ENCODE data around the gene CDK4.

CDK4 gene

DNA sequence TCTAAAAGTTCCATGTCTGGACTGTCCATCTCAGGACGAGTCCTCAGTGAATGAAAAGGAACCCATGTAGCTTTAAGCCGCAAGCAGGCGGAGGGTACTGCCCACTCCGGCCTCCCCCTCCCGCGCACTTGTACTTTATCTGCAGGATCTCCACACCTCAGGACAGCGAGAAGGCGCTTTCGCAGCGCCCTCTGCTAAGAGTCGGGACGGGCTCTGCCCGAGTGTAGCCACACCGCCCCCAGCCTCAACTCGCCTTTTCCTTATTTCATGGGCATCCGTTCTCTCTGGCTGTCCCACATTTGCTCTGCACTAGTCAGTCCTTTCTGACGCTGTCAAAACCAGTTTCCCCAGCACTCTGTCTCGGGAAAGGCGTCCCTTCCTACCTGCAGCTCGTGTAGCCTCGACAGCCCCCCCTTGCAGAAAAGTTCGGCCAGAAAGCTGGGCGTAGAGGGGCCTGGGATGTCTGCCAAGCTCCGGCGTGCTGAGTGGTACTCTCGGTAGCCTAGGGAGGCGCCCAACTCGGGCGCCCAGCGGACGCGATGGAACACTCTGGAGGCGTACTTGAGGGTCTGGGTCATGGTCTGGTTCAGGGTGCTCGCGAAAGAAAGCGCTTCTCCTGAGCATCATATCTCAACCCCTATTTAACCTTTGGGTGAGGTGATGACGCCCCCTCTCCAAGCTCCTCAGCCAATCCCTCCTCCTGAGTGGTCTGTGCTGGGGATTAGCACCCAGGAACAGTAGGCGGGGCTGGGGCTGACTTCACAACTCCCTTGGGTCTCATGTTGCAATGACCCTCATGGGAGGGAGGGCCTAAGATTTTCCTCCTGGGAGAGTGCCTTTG, 14.6 kb upstream of the CDK4 start, which contains the start of gene CYP27B1:
TSS of gene CYP27B1 (minus strand) at position 615 of the 841 bp plus-strand sequence. CDS start at position 578, 37 bp downstream.
- peak; percentile 16 for FAIRE-seq
- TF ChIP-seq PAX5 (IDR thresholded peaks at IDR 0.05; ENCODE audit: insufficient read depth, low read length, severe bottlenecking) (no peak), POLR2A (IDR thresholded peaks at IDR 0.05; ENCODE audit: low read depth, low read length) (no peak), POLR2AphosphoS5 (IDR thresholded peaks at IDR 0.05; ENCODE audit: low read depth, low read length) (no peak), POU2F2 (IDR thresholded peaks at IDR 0.05; ENCODE audit: low read depth, low read length) (no peak), TAF1 (IDR thresholded peaks at IDR 0.05; ENCODE audit: low read depth, low read length) (no peak)
- no peak for DNase-seq (ENCODE audit: insufficient read length, low spot score)

DNA sequence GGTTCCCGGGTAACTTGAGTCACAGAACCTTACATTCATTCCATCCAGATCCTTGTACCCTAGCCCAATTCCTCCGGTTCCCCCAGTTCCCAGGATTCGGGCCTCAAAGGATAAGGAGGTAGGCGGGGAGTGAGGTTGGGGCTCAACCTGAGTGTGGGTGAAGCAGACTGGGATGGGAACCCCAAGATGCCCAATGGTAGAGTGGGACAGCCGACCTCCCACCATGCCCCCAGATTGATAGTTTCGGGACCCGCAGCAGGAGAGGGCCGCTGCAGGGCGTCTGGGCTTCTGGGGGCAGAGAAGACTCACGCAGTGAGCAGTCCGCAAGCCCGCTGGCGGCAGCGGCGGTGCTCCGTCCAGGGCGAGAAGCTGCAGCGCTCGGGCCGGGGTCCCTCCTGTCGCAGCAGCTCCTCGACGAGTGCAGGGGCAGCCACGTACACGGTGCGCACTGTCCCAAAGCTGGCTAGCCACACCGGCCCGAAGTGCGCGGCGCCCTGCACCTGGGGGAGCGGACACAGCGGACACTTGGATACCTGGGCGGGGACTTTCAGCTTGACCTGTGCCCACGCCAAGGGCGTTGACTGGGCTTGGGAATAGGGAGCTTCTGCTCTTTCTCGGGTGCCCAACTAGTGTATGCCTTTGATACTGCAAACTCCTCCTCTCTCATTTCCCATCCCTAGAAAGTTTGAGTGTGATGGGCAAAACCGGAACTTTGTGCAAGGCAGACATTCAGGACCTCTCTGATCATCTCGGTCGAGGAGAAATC, 13.8 kb upstream of the CDK4 start:
- TF ChIP-seq POLR2AphosphoS5 (IDR thresholded peaks at IDR 0.05; ENCODE audit: low read depth, low read length) = no peak
- TF ChIP-seq TAF1 (IDR thresholded peaks at IDR 0.05; ENCODE audit: low read depth, low read length) = no peak
- TF ChIP-seq PAX5 (IDR thresholded peaks at IDR 0.05; ENCODE audit: insufficient read depth, low read length, severe bottlenecking) = no peak
- TF ChIP-seq SPI1 (IDR thresholded peaks at IDR 0.05; ENCODE audit: low read depth, low read length) = no peak
- TF ChIP-seq POU2F2 (IDR thresholded peaks at IDR 0.05; ENCODE audit: low read depth, low read length) = no peak
- TF ChIP-seq POLR2A (IDR thresholded peaks at IDR 0.05; ENCODE audit: low read depth, low read length) = no peak
- no peak for FAIRE-seq
- DNase-seq (ENCODE audit: insufficient read length, low spot score) = no peak

DNA sequence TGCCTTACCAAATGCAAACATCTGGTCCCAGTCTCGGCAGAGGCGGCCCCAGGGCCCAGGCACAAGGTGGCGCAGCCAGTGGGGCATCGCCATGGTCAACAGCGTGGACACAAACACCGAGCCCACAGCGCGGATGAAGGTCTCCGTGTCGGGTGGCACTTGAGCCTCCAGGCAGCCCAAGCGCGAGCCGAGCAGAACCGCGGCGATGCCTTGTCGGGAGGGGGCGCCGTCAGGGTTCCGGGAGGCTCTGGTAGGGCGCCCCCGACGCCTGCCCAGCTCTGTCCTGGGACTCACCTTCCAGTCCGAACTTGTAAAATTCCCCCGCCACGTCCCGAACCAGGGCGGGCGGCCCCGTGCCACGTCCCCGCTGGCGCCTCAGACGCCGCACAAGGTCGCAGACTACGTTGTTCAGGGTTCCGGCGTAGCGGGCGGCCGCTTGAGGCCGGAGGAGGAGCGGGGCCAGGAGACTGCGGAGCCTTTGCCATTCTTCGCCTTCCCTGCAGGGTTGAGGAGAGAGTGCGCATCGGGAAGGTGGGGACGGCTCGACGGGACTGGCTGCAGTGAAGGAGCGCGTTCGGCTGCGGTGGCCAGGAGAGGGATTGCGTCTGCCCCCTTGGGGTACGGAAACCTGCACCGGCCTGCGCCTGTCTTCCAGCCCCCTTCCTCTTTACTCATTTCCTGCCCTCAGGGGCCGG, 13.0 kb upstream of the CDK4 start:
- DNase-seq (ENCODE audit: insufficient read length, low spot score) = no peak
- TF ChIP-seq SPI1 (IDR thresholded peaks at IDR 0.05; ENCODE audit: low read depth, low read length) = 0 out of 2 replicates have a peak, but pooled peaks have one; percentile 17
- no peak for TF ChIP-seq POLR2A (IDR thresholded peaks at IDR 0.05; ENCODE audit: low read depth, low read length)
- TF ChIP-seq POLR2AphosphoS5 (IDR thresholded peaks at IDR 0.05; ENCODE audit: low read depth, low read length) = no peak
- no peak for TF ChIP-seq PAX5 (IDR thresholded peaks at IDR 0.05; ENCODE audit: insufficient read depth, low read length, severe bottlenecking)
- no peak for TF ChIP-seq POU2F2 (IDR thresholded peaks at IDR 0.05; ENCODE audit: low read depth, low read length)
- TF ChIP-seq TAF1 (IDR thresholded peaks at IDR 0.05; ENCODE audit: low read depth, low read length) = no peak
- peak; percentile 85 for FAIRE-seq

DNA sequence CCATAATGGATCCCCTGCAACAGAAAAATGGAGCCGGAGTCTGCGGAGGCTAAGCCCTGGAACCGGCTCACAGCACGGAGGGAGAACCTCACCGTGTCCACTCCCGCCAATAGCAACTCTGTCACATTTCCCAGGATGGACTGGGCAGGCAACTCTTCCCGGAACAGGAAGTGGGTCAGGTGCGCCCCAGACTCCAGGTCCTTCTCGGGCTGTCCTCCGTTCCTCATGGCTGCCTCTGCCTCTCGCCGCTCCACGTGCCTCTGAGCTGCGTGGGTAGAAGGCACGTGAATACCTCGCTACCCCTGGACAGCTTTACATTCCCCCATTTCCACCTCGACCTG, 12.5 kb upstream of the CDK4 start:
- FAIRE-seq = peak; percentile 5
- no peak for DNase-seq (ENCODE audit: insufficient read length, low spot score)
- TF ChIP-seq SPI1 (IDR thresholded peaks at IDR 0.05; ENCODE audit: low read depth, low read length) = 0 out of 2 replicates have a peak, but pooled peaks have one; percentile 17
- no peak for TF ChIP-seq PAX5 (IDR thresholded peaks at IDR 0.05; ENCODE audit: insufficient read depth, low read length, severe bottlenecking)

DNA sequence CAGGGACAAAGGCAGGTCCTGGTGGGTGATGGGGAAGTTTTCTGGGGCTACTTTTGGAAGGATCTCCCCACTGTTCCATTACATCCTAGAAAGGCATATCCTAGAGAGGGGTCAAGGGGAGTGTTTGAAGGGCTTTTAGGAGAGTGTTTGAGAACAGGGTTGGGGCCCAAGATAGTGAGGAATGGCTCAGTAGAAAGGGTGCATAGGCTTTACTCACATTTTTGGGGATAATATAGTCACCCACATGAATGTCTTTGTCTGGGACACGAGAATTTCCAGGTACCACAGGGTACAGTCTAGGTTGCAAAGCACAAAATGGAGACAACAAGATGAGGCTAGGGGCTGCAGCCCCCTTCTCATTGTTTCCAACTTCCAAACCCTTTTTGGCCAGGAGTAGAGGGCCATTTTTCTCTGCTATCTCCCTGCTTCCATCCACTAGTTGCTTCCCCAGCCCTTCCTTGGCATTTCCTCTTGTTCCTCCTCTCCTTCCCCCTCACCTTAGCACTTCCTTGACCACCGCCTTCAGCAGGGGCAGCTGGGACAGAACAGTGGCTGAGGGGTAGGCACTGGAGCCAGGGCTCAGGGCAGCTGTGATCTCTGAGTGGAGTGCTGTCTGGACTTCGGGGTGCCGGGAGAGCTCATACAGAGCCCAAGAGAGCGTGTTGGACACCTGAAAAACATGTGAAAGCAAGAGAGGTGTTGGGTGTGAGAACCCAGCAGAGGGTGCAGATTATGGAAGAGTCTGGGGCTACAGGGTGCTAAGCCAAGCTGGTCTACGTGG, 12.0 kb upstream of the CDK4 start:
- no peak for TF ChIP-seq POLR2A (IDR thresholded peaks at IDR 0.05; ENCODE audit: low read depth, low read length)
- TF ChIP-seq SPI1 (IDR thresholded peaks at IDR 0.05; ENCODE audit: low read depth, low read length) = no peak
- TF ChIP-seq TAF1 (IDR thresholded peaks at IDR 0.05; ENCODE audit: low read depth, low read length) = no peak
- TF ChIP-seq PAX5 (IDR thresholded peaks at IDR 0.05; ENCODE audit: insufficient read depth, low read length, severe bottlenecking) = no peak
- TF ChIP-seq POLR2AphosphoS5 (IDR thresholded peaks at IDR 0.05; ENCODE audit: low read depth, low read length) = no peak
- TF ChIP-seq POU2F2 (IDR thresholded peaks at IDR 0.05; ENCODE audit: low read depth, low read length) = no peak
- DNase-seq (ENCODE audit: insufficient read length, low spot score) (no peak), FAIRE-seq (no peak)

DNA sequence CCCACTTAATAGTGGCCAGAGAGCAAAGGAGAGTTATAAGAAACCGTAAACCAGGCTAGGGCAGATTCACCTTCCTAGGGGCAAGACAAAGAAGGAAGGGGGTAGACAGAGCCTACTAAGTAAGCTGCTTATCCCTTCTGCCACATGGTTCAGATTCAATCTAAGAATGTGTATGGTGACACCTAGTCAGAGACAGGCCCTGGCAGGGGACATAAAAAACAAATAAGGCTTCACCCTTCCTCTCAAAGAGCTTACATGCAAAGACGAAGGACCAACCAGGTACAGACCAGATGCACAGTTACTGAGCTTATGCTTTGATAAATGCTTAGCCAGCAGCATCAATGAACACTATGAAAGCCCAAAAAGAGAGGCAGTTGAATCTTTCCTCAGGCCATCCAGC, 10.4 kb upstream of the CDK4 start:
- FAIRE-seq = no peak
- TF ChIP-seq TAF1 (IDR thresholded peaks at IDR 0.05; ENCODE audit: low read depth, low read length) (no peak), POLR2A (IDR thresholded peaks at IDR 0.05; ENCODE audit: low read depth, low read length) (no peak), SPI1 (IDR thresholded peaks at IDR 0.05; ENCODE audit: low read depth, low read length) (no peak), POLR2AphosphoS5 (IDR thresholded peaks at IDR 0.05; ENCODE audit: low read depth, low read length) (no peak), POU2F2 (IDR thresholded peaks at IDR 0.05; ENCODE audit: low read depth, low read length) (no peak), PAX5 (IDR thresholded peaks at IDR 0.05; ENCODE audit: insufficient read depth, low read length, severe bottlenecking) (no peak)

DNA sequence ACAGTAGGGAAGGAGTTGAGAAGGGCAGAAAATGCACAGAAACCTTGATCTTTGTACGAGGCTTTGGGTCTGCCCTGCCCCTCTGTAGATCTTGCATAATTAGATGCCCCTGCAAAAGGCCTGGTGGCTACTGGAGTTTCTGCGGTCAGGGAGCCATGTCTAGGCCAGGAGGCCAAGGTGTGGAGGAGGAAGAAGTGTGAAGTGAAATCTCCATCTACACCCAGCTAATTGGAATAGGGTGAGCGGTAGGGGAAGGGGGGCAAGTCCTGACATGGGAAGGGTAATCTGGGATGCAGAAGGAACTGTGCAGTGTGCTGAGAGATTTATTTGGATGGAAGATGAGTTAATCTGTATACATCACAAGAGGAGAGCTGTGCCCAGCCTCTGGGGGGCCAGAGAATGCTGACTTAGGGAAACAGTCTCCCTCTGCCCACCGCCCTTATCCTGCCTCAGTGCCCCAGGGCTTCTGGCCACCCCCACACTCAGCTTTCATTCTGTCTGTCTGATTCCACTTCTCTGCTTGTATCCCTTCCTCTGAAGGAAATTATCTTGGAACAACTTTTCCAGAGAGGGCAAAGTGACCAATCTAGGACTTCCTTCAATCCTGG, 9.4 kb upstream of the CDK4 start:
- DNase-seq (ENCODE audit: insufficient read length, low spot score) = no peak
- no peak for FAIRE-seq
- TF ChIP-seq PAX5 (IDR thresholded peaks at IDR 0.05; ENCODE audit: insufficient read depth, low read length, severe bottlenecking) (no peak), POLR2AphosphoS5 (IDR thresholded peaks at IDR 0.05; ENCODE audit: low read depth, low read length) (no peak), POLR2A (IDR thresholded peaks at IDR 0.05; ENCODE audit: low read depth, low read length) (no peak), SPI1 (IDR thresholded peaks at IDR 0.05; ENCODE audit: low read depth, low read length) (no peak), POU2F2 (IDR thresholded peaks at IDR 0.05; ENCODE audit: low read depth, low read length) (no peak), TAF1 (IDR thresholded peaks at IDR 0.05; ENCODE audit: low read depth, low read length) (no peak)

More for the DNA sequence above, 10.4 kb upstream of the CDK4 start:
- DNase-seq (ENCODE audit: insufficient read length, low spot score) = no peak

DNA sequence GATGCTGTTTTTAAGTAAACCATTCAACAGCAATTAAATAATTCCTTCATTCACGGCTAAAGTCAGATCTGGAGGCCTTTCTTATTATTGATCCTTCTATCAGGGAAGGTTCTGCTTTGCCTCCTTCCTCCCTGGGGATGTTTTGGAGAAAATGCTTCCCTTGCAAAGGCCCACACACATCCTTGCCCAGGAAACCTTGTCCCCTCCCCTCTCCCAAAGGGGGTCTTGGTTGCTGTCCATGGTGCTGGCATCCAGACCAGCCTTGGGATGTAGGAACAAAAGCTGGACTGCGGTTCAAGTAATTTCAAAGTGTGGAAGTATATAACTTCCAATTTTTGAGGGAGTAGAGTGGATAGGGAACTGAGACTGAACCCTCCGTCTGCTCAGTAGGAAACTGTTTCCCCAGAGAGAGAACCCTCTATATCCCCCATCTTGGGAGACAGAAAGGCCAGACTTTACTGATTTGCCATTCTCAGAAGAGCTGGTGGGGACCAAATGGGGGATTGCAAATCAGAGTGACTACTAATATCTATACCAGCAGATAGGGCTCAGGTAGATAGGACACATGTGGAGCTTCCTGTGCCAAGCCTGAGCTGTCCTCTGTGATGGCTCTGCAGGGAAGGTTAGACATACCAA, 8.4 kb upstream of the CDK4 start:
- DNase-seq (ENCODE audit: insufficient read length, low spot score) = no peak
- TF ChIP-seq POLR2AphosphoS5 (IDR thresholded peaks at IDR 0.05; ENCODE audit: low read depth, low read length) = no peak
- TF ChIP-seq POU2F2 (IDR thresholded peaks at IDR 0.05; ENCODE audit: low read depth, low read length) = no peak
- no peak for TF ChIP-seq POLR2A (IDR thresholded peaks at IDR 0.05; ENCODE audit: low read depth, low read length)
- no peak for TF ChIP-seq SPI1 (IDR thresholded peaks at IDR 0.05; ENCODE audit: low read depth, low read length)
- no peak for TF ChIP-seq PAX5 (IDR thresholded peaks at IDR 0.05; ENCODE audit: insufficient read depth, low read length, severe bottlenecking)
- TF ChIP-seq TAF1 (IDR thresholded peaks at IDR 0.05; ENCODE audit: low read depth, low read length) = no peak
- FAIRE-seq = no peak
